Neural progenitor cell (in vitro differentiated cells): ENCODE data around the gene DOCK7. TPM values are rescaled to one million over a fixed set of nuclear protein-coding genes. Genes with fewer than 3 reads are reported as not detected.
A peak's percentile ranks its signal among the peaks of the same experiment; 100 is the strongest.

Experiments used
- DNase-seq: peaks from one replicate; pipeline ENCODE4 v3.0.0-alpha.2; 2016; ENCODE audit warnings: low spot score
- H2AFZ ChIP-seq: fragments of 200-600 bp; sonication (generic); replicated peaks from 2 replicates; pipeline ENCODE4 v1.6.1; 2016; ENCODE audit warnings: antibody characterized with exemption
- H3F3A ChIP-seq: fragments of 200-600 bp; sonication (generic); 2 replicates; pipeline ENCODE4 v1.6.1; 2016; ENCODE audit warnings: antibody characterized with exemption, low read depth
- H3K27ac ChIP-seq: fragments of 200-600 bp; sonication (generic); 2 replicates; pipeline ENCODE4 v1.5.1; 2016; ENCODE audit warnings: mild to moderate bottlenecking
- H3K27me3 ChIP-seq: fragments of 200-600 bp; sonication (generic); 2 replicates; pipeline ENCODE4 v1.6.1; 2016; ENCODE audit warnings: mild to moderate bottlenecking, moderate library complexity
- H3K36me3 ChIP-seq: fragments of 200-600 bp; sonication (generic); 2 replicates; pipeline ENCODE4 v1.5.1; 2016
- H3K4me1 ChIP-seq: fragments of 200-600 bp; sonication (generic); 2 replicates; pipeline ENCODE4 v1.6.1; 2016; ENCODE audit warnings: mixed run types
- H3K4me2 ChIP-seq: fragments of 200-600 bp; sonication (generic); 2 replicates; pipeline ENCODE4 v1.6.1; 2016
- H3K4me3 ChIP-seq: fragments of 200-600 bp; sonication (generic); 2 replicates; pipeline ENCODE4 v1.5.1; 2016
- H3K79me2 ChIP-seq: fragments of 200-600 bp; sonication (generic); 2 replicates; pipeline ENCODE4 v1.6.1; 2016; ENCODE audit warnings: low read depth
- H3K9ac ChIP-seq: fragments of 200-600 bp; sonication (generic); 2 replicates; pipeline ENCODE4 v1.6.1; 2016
- H3K9me3 ChIP-seq: fragments of 200-600 bp; sonication (generic); 2 replicates; pipeline ENCODE4 v1.5.1; 2016; ENCODE audit warnings: low read depth
- H4K20me1 ChIP-seq: fragments of 200-600 bp; sonication (generic); 2 replicates; pipeline ENCODE4 v1.6.1; 2016; ENCODE audit warnings: low read depth
- H3K27ac Mint-ChIP-seq: 3 replicates; pipeline ENCODE4 v1.8.0; 2021; ENCODE audit warnings: mixed read lengths
- H3K27me3 Mint-ChIP-seq: 2 replicates; pipeline ENCODE4 v1.8.0; 2022; ENCODE audit warnings: low read depth, mild to moderate bottlenecking, inconsistent platforms, moderate library complexity, mixed read lengths; ENCODE audit not compliant: insufficient read depth
- H3K36me3 Mint-ChIP-seq: 3 replicates; pipeline ENCODE4 v1.8.0; 2021; ENCODE audit warnings: mixed read lengths
- H3K4me1 Mint-ChIP-seq: 3 replicates; pipeline ENCODE4 v1.8.0; 2021; ENCODE audit warnings: mixed read lengths
- H3K4me3 Mint-ChIP-seq: 3 replicates; pipeline ENCODE4 v1.8.0; 2021; ENCODE audit warnings: mild to moderate bottlenecking, moderate library complexity, mixed read lengths
- H3K9me3 Mint-ChIP-seq: 3 replicates; pipeline ENCODE4 v1.8.0; 2020; ENCODE audit warnings: mixed read lengths
- EZH2 ChIP-seq: fragments of 200-600 bp; sonication (generic); IDR thresholded peaks from 2 replicates; pipeline ENCODE4 v1.6.1; 2017; ENCODE audit warnings: antibody characterized with exemption, mild to moderate bottlenecking, moderate library complexity
- EZH2phosphoT487 ChIP-seq: fragments of 200-600 bp; sonication (generic); IDR thresholded peaks from 2 replicates; pipeline ENCODE4 v1.6.1; 2017; ENCODE audit warnings: antibody characterized with exemption
- total RNA-seq: library from RNA; depleted of rRNA; stranded (reverse); fragments of >200 nt; gene quantifications from 2 replicates; pipeline ENCODE4 v1.2.3, GENCODE V29; 2015; ENCODE audit warnings: low replicate concordance
- TF ChIP-seq, protein P1 (sequence below): fragments of 200-600 bp; sonication (generic); IDR thresholded peaks from 2 replicates; pipeline ENCODE4 v1.5.1; 2017; ENCODE audit warnings: antibody characterized with exemption, mild to moderate bottlenecking

The DOCK7 gene
- total RNA-seq, 1 donor from 2014 or later: 92.7 TPM

GRCh38 chr1:62444701-62445100, 243.5 kb downstream of the DOCK7 start:
- H3K4me3 ChIP-seq: no peak overlapping the region
- H3K79me2 ChIP-seq: peaks cover 76% of the 10 kb centered on the region
- no peaks in the 10 kb centered on the region for H3K27me3 ChIP-seq
- Mint-ChIP-seq H3K27ac (no peak overlapping the region), H3K36me3 (peaks cover 49% of the 10 kb centered on the region), H3K4me1 (peaks cover 4% of the 10 kb centered on the region), H3K9me3 (no peaks in the 10 kb centered on the region), H3K4me3 (no peak overlapping the region), H3K27me3 (no peaks in the 10 kb centered on the region)
- peaks cover 75% of the 10 kb centered on the region for H3K36me3 ChIP-seq
- H3K4me2 ChIP-seq: no peak overlapping the region
- peaks cover 29% of the 10 kb centered on the region for H4K20me1 ChIP-seq
- no peaks in the 10 kb centered on the region for H3K9me3 ChIP-seq
- H3K4me1 ChIP-seq: peaks cover under 1% of the 10 kb centered on the region
- H3K27ac ChIP-seq: no peak overlapping the region
- no peak overlapping the region for H3K9ac ChIP-seq
- TF ChIP-seq, protein P1, sequence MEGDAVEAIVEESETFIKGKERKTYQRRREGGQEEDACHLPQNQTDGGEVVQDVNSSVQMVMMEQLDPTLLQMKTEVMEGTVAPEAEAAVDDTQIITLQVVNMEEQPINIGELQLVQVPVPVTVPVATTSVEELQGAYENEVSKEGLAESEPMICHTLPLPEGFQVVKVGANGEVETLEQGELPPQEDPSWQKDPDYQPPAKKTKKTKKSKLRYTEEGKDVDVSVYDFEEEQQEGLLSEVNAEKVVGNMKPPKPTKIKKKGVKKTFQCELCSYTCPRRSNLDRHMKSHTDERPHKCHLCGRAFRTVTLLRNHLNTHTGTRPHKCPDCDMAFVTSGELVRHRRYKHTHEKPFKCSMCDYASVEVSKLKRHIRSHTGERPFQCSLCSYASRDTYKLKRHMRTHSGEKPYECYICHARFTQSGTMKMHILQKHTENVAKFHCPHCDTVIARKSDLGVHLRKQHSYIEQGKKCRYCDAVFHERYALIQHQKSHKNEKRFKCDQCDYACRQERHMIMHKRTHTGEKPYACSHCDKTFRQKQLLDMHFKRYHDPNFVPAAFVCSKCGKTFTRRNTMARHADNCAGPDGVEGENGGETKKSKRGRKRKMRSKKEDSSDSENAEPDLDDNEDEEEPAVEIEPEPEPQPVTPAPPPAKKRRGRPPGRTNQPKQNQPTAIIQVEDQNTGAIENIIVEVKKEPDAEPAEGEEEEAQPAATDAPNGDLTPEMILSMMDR: no peak
- TF ChIP-seq EZH2 (no peak), EZH2phosphoT487 (no peak)
- H2AFZ ChIP-seq: no peak overlapping the region
- peaks cover 5% of the 10 kb centered on the region for H3F3A ChIP-seq
- DNase-seq: no peak

- no peak overlapping the region for H3K27ac ChIP-seq
- Mint-ChIP-seq H3K27ac (no peak overlapping the region), H3K27me3 (peaks cover 11% of the 10 kb centered on the region), H3K36me3 (peaks cover 22% of the 10 kb centered on the region), H3K4me3 (peak overlapping the region; percentile 95), H3K4me1 (peaks cover 19% of the 10 kb centered on the region), H3K9me3 (no peaks in the 10 kb centered on the region)
- peaks cover 20% of the 10 kb centered on the region for H3K4me1 ChIP-seq
- no peaks in the 10 kb centered on the region for H3K27me3 ChIP-seq
- peak overlapping the region; percentile 91 for H3K4me2 ChIP-seq
- no peak for TF ChIP-seq EZH2
- TF ChIP-seq, protein P1: no peak
- no peak for TF ChIP-seq EZH2phosphoT487
- peaks cover 33% of the 10 kb centered on the region for H3F3A ChIP-seq
- H4K20me1 ChIP-seq: peaks cover 43% of the 10 kb centered on the region
- H2AFZ ChIP-seq: no peak overlapping the region
- peaks cover 37% of the 10 kb centered on the region for H3K36me3 ChIP-seq
- no peaks in the 10 kb centered on the region for H3K9me3 ChIP-seq
- peaks cover 83% of the 10 kb centered on the region for H3K79me2 ChIP-seq
- no peak for DNase-seq
- H3K9ac ChIP-seq: peak overlapping the region; percentile 0
- peak overlapping the region; percentile 92 for H3K4me3 ChIP-seq
These were observed 248.4 kb downstream of the DOCK7 start for GRCh38 chr1:62439652-62440371.

DNA sequence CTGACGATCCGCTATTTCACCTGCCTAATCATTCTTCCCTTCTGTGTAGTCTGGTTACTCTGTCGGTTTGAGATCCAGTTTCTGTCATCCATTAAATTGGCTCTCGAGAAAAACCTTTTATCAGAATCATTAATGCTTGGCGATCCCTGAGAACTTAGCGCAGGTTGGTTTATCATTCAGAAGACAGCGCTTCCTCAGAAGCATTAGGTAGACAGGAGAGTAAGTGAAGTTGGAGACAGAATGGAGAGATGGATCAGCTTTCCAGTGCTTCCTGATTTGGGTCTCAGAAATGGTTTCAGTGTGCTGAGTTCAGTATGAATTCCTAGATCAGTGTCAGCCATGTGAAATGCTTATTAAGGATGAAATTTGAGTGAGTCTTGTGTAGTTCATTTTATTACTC, 250.0 kb downstream of the DOCK7 start:
- Histone ChIP-seq H3K4me1 (peaks cover 27% of the 10 kb centered on the region), H2AFZ (no peak overlapping the region), H4K20me1 (peaks cover 43% of the 10 kb centered on the region), H3K36me3 (peaks cover 23% of the 10 kb centered on the region), H3K9ac (peak overlapping the region; percentile 92), H3F3A (peaks cover 31% of the 10 kb centered on the region), H3K9me3 (no peaks in the 10 kb centered on the region), H3K4me2 (peak overlapping the region; percentile 91), H3K4me3 (peak overlapping the region; percentile 92), H3K79me2 (peaks cover 70% of the 10 kb centered on the region), H3K27me3 (no peaks in the 10 kb centered on the region), H3K27ac (no peak overlapping the region)
- Mint-ChIP-seq H3K9me3 (no peaks in the 10 kb centered on the region), H3K4me3 (peak overlapping the region; percentile 95), H3K27ac (peak overlapping the region; percentile 62), H3K27me3 (peaks cover 11% of the 10 kb centered on the region), H3K4me1 (peaks cover 19% of the 10 kb centered on the region), H3K36me3 (peaks cover 14% of the 10 kb centered on the region)
- no peak for DNase-seq
- TF ChIP-seq EZH2phosphoT487 (no peak), EZH2 (no peak)
- TF ChIP-seq, protein P1: no peak
